GM21381 (cell line): ENCODE measurements around the gene ABCA6.

Experiments
- ATAC-seq: cut with Tn5 transposase; IDR thresholded peaks from one replicate; pipeline ENCODE4 v1.9.1; 2021; ENCODE audit warnings: mild to moderate bottlenecking, moderate library complexity; ENCODE audit not compliant: unreplicated experiment

The ABCA6 gene

DNA sequence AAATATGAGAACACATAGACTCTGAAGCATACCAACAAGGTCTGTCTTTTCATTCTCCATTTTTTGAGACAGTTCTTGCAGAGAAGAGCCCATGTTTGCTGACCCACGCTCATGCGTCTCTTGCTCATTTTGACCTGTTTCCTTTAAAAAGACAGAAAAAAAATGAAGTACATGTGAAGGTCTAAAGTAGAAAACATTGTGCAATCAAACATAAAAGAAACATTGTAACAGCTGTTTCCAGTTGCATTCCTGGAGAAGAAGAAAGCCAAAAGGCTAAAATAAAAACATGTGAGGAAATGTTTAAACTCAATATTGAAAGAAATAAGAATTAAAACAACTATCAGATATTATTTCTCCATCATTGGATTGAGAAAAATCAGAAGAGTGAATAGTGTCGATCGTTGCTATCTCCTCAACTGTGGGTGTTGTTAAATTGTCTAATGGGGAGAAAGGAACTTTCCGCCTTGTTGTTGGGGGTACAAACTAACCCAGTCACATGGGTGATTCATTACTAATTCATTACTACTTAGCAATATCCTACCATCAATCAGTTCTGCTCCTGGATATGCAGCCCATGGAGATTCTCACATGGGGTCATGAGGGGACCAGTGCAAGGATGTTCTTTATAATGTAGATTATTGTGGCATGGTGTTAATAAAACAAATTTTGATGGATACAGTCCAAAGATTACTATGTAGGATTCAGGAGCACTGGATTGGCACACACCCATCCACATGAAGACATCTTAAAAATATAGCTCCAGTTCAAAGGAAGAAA lies 90.5 kb downstream of the ABCA6 start:
- ATAC-seq, result no peak

DNA sequence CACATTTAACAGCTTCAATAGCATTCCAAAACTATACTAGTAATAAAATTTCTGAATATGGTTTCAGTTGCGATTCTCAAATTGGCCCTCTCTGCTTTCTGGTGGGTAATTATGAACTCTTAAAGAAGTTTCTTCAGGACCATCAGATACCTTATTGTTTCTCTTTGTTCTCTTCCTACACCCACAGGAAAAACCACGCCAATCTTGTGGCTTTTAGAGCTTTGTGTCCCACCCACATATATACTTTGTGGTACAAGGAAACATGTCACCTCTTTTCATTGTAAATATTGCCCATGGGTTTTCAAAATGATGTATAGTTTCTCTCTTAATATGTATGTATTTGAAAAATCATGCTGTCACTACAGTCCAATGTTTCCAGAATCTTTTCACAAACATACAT lies 93.1 kb downstream of the ABCA6 start:
- ATAC-seq, result no peak

DNA sequence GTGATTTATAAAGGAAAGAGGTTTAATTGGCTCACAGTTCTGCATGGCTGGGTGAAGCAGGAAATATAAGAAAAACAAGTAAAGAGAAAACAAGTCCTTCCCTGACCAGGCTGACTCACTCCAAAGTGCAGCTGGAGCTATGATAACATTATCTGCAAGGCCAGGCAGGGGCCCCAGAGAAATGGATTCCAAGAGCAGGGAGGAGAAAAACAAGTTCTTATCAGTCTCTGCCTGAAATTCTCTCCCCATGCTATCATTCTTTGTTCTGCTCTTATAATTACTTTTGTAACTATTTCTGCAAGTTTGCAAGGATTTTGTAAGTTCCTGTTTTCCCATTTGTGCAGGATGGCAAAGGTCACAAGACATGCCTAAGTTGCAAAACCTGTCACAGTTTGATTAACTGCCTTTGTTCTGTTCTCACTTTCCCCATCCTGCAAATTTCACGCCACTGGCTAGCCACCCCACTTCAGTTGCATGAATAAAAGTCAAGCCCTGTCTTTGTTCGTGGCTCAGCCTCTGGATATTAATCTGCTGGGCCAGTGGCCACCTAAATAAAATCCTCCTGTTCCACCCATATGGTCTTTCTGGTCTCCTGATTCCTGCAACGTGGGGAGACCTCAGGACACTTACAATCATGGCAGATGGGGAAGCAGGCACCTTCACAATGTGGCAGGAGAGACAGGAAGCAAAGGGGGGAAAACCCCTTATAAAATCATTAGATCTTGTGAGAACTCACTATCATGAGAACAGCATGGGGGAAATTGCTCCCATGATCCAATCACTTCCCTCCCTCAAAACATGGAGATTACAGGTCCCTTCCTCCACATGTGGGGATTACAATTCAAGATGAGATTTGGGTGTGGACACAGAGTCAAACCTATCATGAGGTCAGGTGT lies 94.1 kb downstream of the ABCA6 start:
- ATAC-seq, result no peak

DNA sequence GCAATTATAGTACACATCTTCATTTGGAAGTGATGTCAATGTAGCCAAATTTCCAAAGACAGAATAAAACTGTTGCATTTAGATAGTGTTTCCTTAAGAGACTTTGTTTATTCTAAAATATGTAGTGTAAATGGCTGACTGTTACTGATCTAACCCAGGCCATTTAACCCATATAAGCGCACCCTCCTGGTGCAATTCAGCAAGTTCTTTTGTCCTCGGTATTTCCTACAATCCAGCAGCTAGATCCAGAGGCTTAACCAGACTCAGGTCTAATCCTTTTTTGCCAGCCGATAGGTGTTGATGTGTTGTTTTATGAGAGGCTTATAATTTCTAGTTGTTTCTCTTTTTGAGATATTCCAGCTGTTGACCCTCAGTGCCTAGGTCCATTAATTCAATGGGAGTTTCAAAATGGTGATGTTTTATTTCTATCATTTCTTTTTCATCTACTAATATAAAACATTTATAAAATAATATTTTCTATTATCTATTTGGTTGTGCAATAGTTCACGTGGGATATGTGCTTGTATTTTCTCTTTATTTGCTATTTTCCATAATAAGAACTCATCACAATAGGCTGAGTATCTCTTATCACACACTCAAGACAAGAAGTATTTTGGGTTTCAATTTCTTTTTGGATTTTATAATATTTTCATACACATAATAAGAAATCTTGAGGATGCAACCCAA lies 95.4 kb downstream of the ABCA6 start:
- ATAC-seq, result no peak

GRCh38 chr17:69045646-69046045 lies 96.0 kb downstream of the ABCA6 start:
- ATAC-seq, result no peak

- ATAC-seq, result no peak
These were observed 97.3 kb downstream of the ABCA6 start for GRCh38 chr17:69044371-69044770.

- ATAC-seq, result no peak
These were observed 98.5 kb downstream of the ABCA6 start for GRCh38 chr17:69043098-69043734.

GRCh38 chr17:69042308-69042707 lies 99.4 kb downstream of the ABCA6 start:
- no peak for ATAC-seq

- no peak for ATAC-seq
These were observed 109.9 kb downstream of the ABCA6 start for GRCh38 chr17:69031839-69032238.

GRCh38 chr17:69030169-69030568 lies 111.5 kb downstream of the ABCA6 start:
- no peak for ATAC-seq
